IMR-90 (cell line): ENCODE measurements around the gene SLC6A12. TPM values are rescaled to one million over a fixed set of nuclear protein-coding genes. Genes with fewer than 3 reads are reported as not detected.

Source experiments
- ATAC-seq: fragments of 200-7000 bp; cut with Tn5 transposase; 2 replicates; pipeline ENCODE4 v1.9.1; 2020; ENCODE audit warnings: low read depth, mild to moderate bottlenecking, moderate library complexity
- BruUV-seq: library from RNA; stranded (reverse); fragments of 400-500 nt; replicated peaks from 2 replicates; lab custom pipeline; 2021; lab: Mats Ljungman, UMichigan
- CTCF ChIA-PET: fragments of 300-600 bp; formaldehyde crosslinking; extraction: SDS; loops from one replicate; lab custom pipeline; 2021; ENCODE audit warnings: antibody characterized with exemption; lab: Yijun Ruan, JAX
- POLR2A ChIA-PET: fragments of 300-600 bp; sonication (Branson Sonifier 250); formaldehyde crosslinking; loops from one replicate; lab custom pipeline; 2022; ENCODE audit warnings: antibody characterized with exemption; ENCODE audit not compliant: unreplicated experiment; lab: Charles Lee
- DNase-seq: peaks from one replicate; pipeline ENCODE4 v3.0.0; 2013
- H2AFZ ChIP-seq: replicated peaks from 2 replicates; pipeline ENCODE3; 2013; ENCODE audit warnings: low read length, mild to moderate bottlenecking; ENCODE audit not compliant: poor library complexity
- H2AK5ac ChIP-seq: 2 replicates; pipeline ENCODE4 v1.6.1; 2013; ENCODE audit warnings: low read depth, low read length, inconsistent platforms
- H2AK9ac ChIP-seq: replicated peaks from 2 replicates; pipeline ENCODE3; 2013; ENCODE audit warnings: mild to moderate bottlenecking, low read depth, low read length, moderate library complexity; ENCODE audit not compliant: poor library complexity
- H2BK120ac ChIP-seq: 2 replicates; pipeline ENCODE4 v1.6.1; 2013; ENCODE audit warnings: low read depth, low read length, inconsistent platforms
- H2BK15ac ChIP-seq: 3 replicates; pipeline ENCODE4 v1.6.1; 2013; ENCODE audit warnings: low read depth, low read length, inconsistent platforms
- H2BK20ac ChIP-seq: 2 replicates; pipeline ENCODE4 v1.6.1; 2013; ENCODE audit warnings: low read depth, mild to moderate bottlenecking, inconsistent platforms, low read length, moderate library complexity
- H2BK5ac ChIP-seq: 2 replicates; pipeline ENCODE4 v1.6.1; 2013; ENCODE audit warnings: mild to moderate bottlenecking, low read depth, low read length, inconsistent platforms; ENCODE audit not compliant: poor library complexity, severe bottlenecking
- H3K14ac ChIP-seq: replicated peaks from 2 replicates; pipeline ENCODE4 v1.6.1; 2013; ENCODE audit warnings: low read depth, low read length, inconsistent platforms
- H3K18ac ChIP-seq: 2 replicates; pipeline ENCODE4 v1.6.1; 2013; ENCODE audit warnings: low read depth, low read length, control low read depth
- H3K23ac ChIP-seq: 2 replicates; pipeline ENCODE4 v1.6.1; 2013; ENCODE audit warnings: low read depth, low read length, inconsistent platforms
- H3K27ac ChIP-seq: 2 replicates; pipeline ENCODE4 v1.5.1; 2013; ENCODE audit warnings: mild to moderate bottlenecking, control low read depth, low read length; ENCODE audit not compliant: insufficient read depth
- H3K27me3 ChIP-seq: 2 replicates; pipeline ENCODE4 v1.6.1; 2013; ENCODE audit warnings: low read length; ENCODE audit not compliant: control insufficient read depth, insufficient read depth
- H3K36me3 ChIP-seq: 2 replicates; pipeline ENCODE4 v1.6.1; 2013; ENCODE audit warnings: low read length, mixed read lengths; ENCODE audit not compliant: control insufficient read depth, insufficient read depth
- H3K4ac ChIP-seq: 2 replicates; pipeline ENCODE4 v1.6.1; 2013; ENCODE audit warnings: low read depth, low read length, inconsistent platforms
- H3K4me1 ChIP-seq: 2 replicates; pipeline ENCODE4 v1.6.1; 2013; ENCODE audit warnings: low read length, mixed read lengths; ENCODE audit not compliant: control insufficient read depth, insufficient read depth
- H3K4me2 ChIP-seq: 2 replicates; pipeline ENCODE4 v1.6.1; 2013; ENCODE audit warnings: low read depth, mild to moderate bottlenecking, control low read depth, low read length, moderate library complexity
- H3K4me3 ChIP-seq: 2 replicates; pipeline ENCODE4 v1.5.1; 2013; ENCODE audit warnings: low read depth, mild to moderate bottlenecking, control low read depth, low read length, moderate library complexity; ENCODE audit not compliant: insufficient read depth
- H3K56ac ChIP-seq: 2 replicates; pipeline ENCODE4 v1.6.1; 2013; ENCODE audit warnings: low read length, inconsistent platforms; ENCODE audit not compliant: insufficient read depth; ENCODE audit errors: extremely low read depth
- H3K79me1 ChIP-seq, 2 experiments: 2 replicates each; pipeline ENCODE4 v1.6.1; 2013; ENCODE audit warnings: low read length in 2 of 2, inconsistent platforms in 1 of 2, low read depth in 1 of 2
- H3K9ac ChIP-seq: 2 replicates; pipeline ENCODE4 v1.6.1; 2013; ENCODE audit warnings: low read depth, low read length, control low read depth
- H3K9me1 ChIP-seq: 2 replicates; pipeline ENCODE4 v1.6.1; 2013; ENCODE audit warnings: low read length, inconsistent platforms; ENCODE audit not compliant: insufficient read depth
- H3K9me3 ChIP-seq: 2 replicates; pipeline ENCODE4 v1.6.1; 2013; ENCODE audit warnings: low read length; ENCODE audit not compliant: control insufficient read depth, insufficient read depth
- H4K20me1 ChIP-seq: 2 replicates; pipeline ENCODE4 v1.6.1; 2013; ENCODE audit warnings: low read length, inconsistent platforms; ENCODE audit not compliant: insufficient read depth
- H4K5ac ChIP-seq: 2 replicates; pipeline ENCODE4 v1.6.1; 2013; ENCODE audit warnings: mild to moderate bottlenecking, low read depth, low read length, control low read depth
- H4K8ac ChIP-seq, 2 experiments: 2 replicates each; pipeline ENCODE4 v1.6.1; 2013; ENCODE audit warnings: low read depth in 2 of 2, low read length in 2 of 2, control low read depth in 1 of 2, inconsistent platforms in 1 of 2
- H4K91ac ChIP-seq: 2 replicates; pipeline ENCODE4 v1.6.1; 2013; ENCODE audit warnings: low read depth, low read length, inconsistent platforms; ENCODE audit not compliant: insufficient read depth
- CTCF ChIP-seq: conservative IDR thresholded peaks from 2 replicates; pipeline ENCODE4 v1.5.1; 2012; ENCODE audit warnings: mild to moderate bottlenecking, low read depth, low read length, improper control_type of control experiment
- ELK1 ChIP-seq: fragments of 150-350 bp; IDR thresholded peaks from 2 replicates; pipeline ENCODE4 v1.6.1; 2016; ENCODE audit warnings: low read depth, mild to moderate bottlenecking, low read length, moderate library complexity, borderline replicate concordance
- FOS ChIP-seq: fragments of 150-350 bp; IDR thresholded peaks from 2 replicates; pipeline ENCODE4 v1.6.1; 2016; ENCODE audit warnings: low read depth, low read length
- MXI1 ChIP-seq: IDR thresholded peaks from 2 replicates; pipeline ENCODE4 v1.6.1; 2012; ENCODE audit warnings: low read depth, mild to moderate bottlenecking, low read length, moderate library complexity, borderline replicate concordance
- POLR2A ChIP-seq: IDR thresholded peaks from 2 replicates; pipeline ENCODE4 v1.6.1; 2012; ENCODE audit warnings: mild to moderate bottlenecking, low read depth, low read length
- RAD21 ChIP-seq: IDR thresholded peaks from 2 replicates; pipeline ENCODE4 v1.6.1; 2012; ENCODE audit warnings: low read length, improper control_type of control experiment
- RCOR1 ChIP-seq: IDR thresholded peaks from 2 replicates; pipeline ENCODE4 v1.6.1; 2012; ENCODE audit warnings: mild to moderate bottlenecking, low read length, improper control_type of control experiment; ENCODE audit not compliant: insufficient replicate concordance
- SMC3 ChIP-seq: fragments of 150-350 bp; IDR thresholded peaks from 2 replicates; pipeline ENCODE4 v1.6.1; 2016; ENCODE audit warnings: low read depth, mild to moderate bottlenecking, antibody characterized with exemption, low read length, moderate library complexity
- WGBS, 2 experiments: methylation state at CpG; one replicate each; pipeline versions ENCODE4 v1.1.5 to v1.1.7; 2013; ENCODE audit warnings: missing lambda C conversion rate in 2 of 2; ENCODE audit not compliant: insufficient read length in 1 of 2; ENCODE audit errors: extremely low coverage in 2 of 2; 5-methylcytosine and 5-hydroxymethylcytosine counted together
- dilution Hi-C: fragments of 300-500 bp; cut with HindIII; formaldehyde crosslinking; loops from one replicate; pipeline ENCODE4 v1.14.3; 2018; ENCODE audit warnings: low sequenced_read_pairs; ENCODE audit not compliant: unreplicated experiment
- in situ Hi-C: fragments of 300-500 bp; cut with MboI; formaldehyde crosslinking; loops from 3 replicates; pipeline ENCODE4 v1.14.3; 2019; ENCODE audit warnings: low sequenced_read_pairs, inconsistent platforms, mixed read lengths
- intact Hi-C: fragments of 100-400 bp; cut with micrococcal nuclease; formaldehyde crosslinking; loops from 2 replicates; pipeline ENCODE4 v1.10.0; 2022
- polyA plus RNA-seq, 3 experiments: library from polyadenylated mRNA; depleted of rRNA; stranded (reverse); fragments of >200 nt; gene quantifications; 2 replicates each; pipeline ENCODE4 v1.2.3, GENCODE V29; 2012; ENCODE audit warnings: low replicate concordance in 1 of 3
- total RNA-seq: library from RNA; depleted of rRNA; stranded (reverse); fragments of >200 nt; gene quantifications from 2 replicates; pipeline ENCODE4 v1.2.3, GENCODE V29; 2012

Gene SLC6A12
- total and polyA plus RNA-seq, 2 of the 4 experiments (the other 2 are of a cell fraction) = not detected

- intact Hi-C loops = no loop called here
- Histone ChIP-seq H2AFZ (peak overlapping the region; percentile 74), H2BK15ac (no peak overlapping the region), H3K9me3 (no peaks in the 10 kb centered on the region), H3K56ac (no peak overlapping the region), H2AK5ac (0 out of 2 replicates have a peak overlapping the region, but pooled peaks have one; percentile 38), H3K4ac (no peak overlapping the region), H3K9ac (no peak overlapping the region), H3K36me3 (no peaks in the 10 kb centered on the region), H2BK120ac (peak overlapping the region; percentile 49; the same call in 1 of the 2 replicates), H2AK9ac (no peak overlapping the region), H4K91ac (no peak overlapping the region), H4K8ac (0 out of 4 replicates have a peak overlapping the region, but pooled peaks of 1 of the 2 experiments have one; percentile 13), H4K5ac (no peak overlapping the region), H3K4me2 (no peak overlapping the region), H3K18ac (no peak overlapping the region), H3K4me3 (no peak overlapping the region), H3K27me3 (no peaks in the 10 kb centered on the region; the same call in 1 of the 2 replicates), H3K9me1 (peaks cover 20% of the 10 kb centered on the region), H3K23ac (no peak overlapping the region), H3K14ac (no peak overlapping the region), H2BK20ac (no peak overlapping the region), H4K20me1 (no peaks in the 10 kb centered on the region), H3K27ac (no peak overlapping the region), H3K4me1 (peaks cover 17% of the 10 kb centered on the region), H3K79me1 (no peaks in the 10 kb centered on the region; a peak in 1 of 4 replicates), H2BK5ac (no peak overlapping the region)
- no TSS peak for BruUV-seq
- TF ChIP-seq POLR2A (no peak), MXI1 (no peak), RCOR1 (no peak), ELK1 (no peak), FOS (no peak), CTCF (no peak), RAD21 (no peak), SMC3 (no peak)
- DNase-seq (no peak), ATAC-seq (peak; percentile 61)
- POLR2A ChIA-PET = no interaction called here
- CTCF ChIA-PET = no interaction called here
- WGBS, 2 experiments = 17% methylated on average over 4 of the region's 10 CpGs; no CpG with 5 or more reads in 1 of the 2 experiments
- in situ Hi-C loops = no loop called here
- dilution Hi-C loops = no loop called here
These were observed 38.7 kb downstream of the SLC6A12 start for GRCh38 chr12:175250-175649.
